HUES6 (cell line): ENCODE data around the gene BSN.

Experiments used
- H3K27ac ChIP-seq: 2 replicates; pipeline ENCODE4 v1.7.0; 2013; ENCODE audit warnings: low read depth, mild to moderate bottlenecking, low read length, inconsistent platforms
- H3K27me3 ChIP-seq: 2 replicates; pipeline ENCODE4 v1.6.1; 2013; ENCODE audit warnings: low read length; ENCODE audit not compliant: control insufficient read depth, insufficient read depth
- H3K36me3 ChIP-seq: 2 replicates; pipeline ENCODE4 v1.6.1; 2013; ENCODE audit warnings: low read length; ENCODE audit not compliant: control insufficient read depth, insufficient read depth
- H3K4me1 ChIP-seq: 2 replicates; pipeline ENCODE4 v1.6.1; 2013; ENCODE audit warnings: low read length; ENCODE audit not compliant: control insufficient read depth, insufficient read depth
- H3K4me3 ChIP-seq: 2 replicates; pipeline ENCODE4 v1.5.1; 2013; ENCODE audit warnings: low read depth, low read length
- H3K9ac ChIP-seq: one replicate; pipeline ENCODE4 v1.6.1; 2013; ENCODE audit warnings: mild to moderate bottlenecking, low read length
- H3K9me3 ChIP-seq: 2 replicates; pipeline ENCODE4 v1.6.1; 2013; ENCODE audit warnings: low read depth, low read length; ENCODE audit not compliant: control insufficient read depth, insufficient read depth

The BSN gene

GRCh38 chr3:49668414-49668797 lies 114.1 kb downstream of the BSN start:
- Histone ChIP-seq H3K9ac (no peak overlapping the region), H3K4me3 (no peak overlapping the region), H3K27me3 (no peaks in the 10 kb centered on the region), H3K27ac (no peak overlapping the region), H3K36me3 (no peaks in the 10 kb centered on the region), H3K4me1 (peaks cover 14% of the 10 kb centered on the region), H3K9me3 (no peaks in the 10 kb centered on the region)

- Histone ChIP-seq H3K27me3 (no peaks in the 10 kb centered on the region), H3K4me1 (peaks cover 15% of the 10 kb centered on the region), H3K4me3 (no peak overlapping the region), H3K9ac (no peak overlapping the region), H3K36me3 (no peaks in the 10 kb centered on the region), H3K27ac (no peak overlapping the region), H3K9me3 (no peaks in the 10 kb centered on the region)
Measured at GRCh38 chr3:49668861-49669260, 114.6 kb downstream of the BSN start.

- no peak overlapping the region for H3K27ac ChIP-seq
- H3K36me3 ChIP-seq = no peaks in the 10 kb centered on the region
- H3K4me3 ChIP-seq = no peak overlapping the region
- H3K9me3 ChIP-seq = no peaks in the 10 kb centered on the region
- no peak overlapping the region for H3K9ac ChIP-seq
- peaks cover 15% of the 10 kb centered on the region for H3K4me1 ChIP-seq
- H3K27me3 ChIP-seq = no peaks in the 10 kb centered on the region
Measured at GRCh38 chr3:49669352-49669751, 115.1 kb downstream of the BSN start.

- Histone ChIP-seq H3K27me3 (no peaks in the 10 kb centered on the region), H3K9me3 (no peaks in the 10 kb centered on the region), H3K4me3 (no peak overlapping the region), H3K36me3 (peaks cover 6% of the 10 kb centered on the region), H3K9ac (no peak overlapping the region), H3K27ac (no peak overlapping the region), H3K4me1 (peaks cover 19% of the 10 kb centered on the region)
Measured at GRCh38 chr3:49670940-49671290, 116.6 kb downstream of the BSN start.

GRCh38 chr3:49671291-49672288 lies 117.3 kb downstream of the BSN start:
- Histone ChIP-seq H3K9me3 (no peaks in the 10 kb centered on the region), H3K27me3 (no peaks in the 10 kb centered on the region), H3K9ac (no peak overlapping the region), H3K4me3 (no peak overlapping the region), H3K27ac (no peak overlapping the region), H3K4me1 (peaks cover 19% of the 10 kb centered on the region), H3K36me3 (peaks cover 13% of the 10 kb centered on the region)

GRCh38 chr3:49673121-49673714 lies 118.9 kb downstream of the BSN start:
- Histone ChIP-seq H3K9me3 (no peaks in the 10 kb centered on the region), H3K9ac (peak overlapping the region; percentile 80), H3K36me3 (peaks cover 29% of the 10 kb centered on the region), H3K27ac (peak overlapping the region; percentile 94), H3K4me1 (peaks cover 16% of the 10 kb centered on the region), H3K4me3 (peak overlapping the region; percentile 97), H3K27me3 (no peaks in the 10 kb centered on the region)

- peak within 1 kb of the TSS; percentile 97 for H3K4me3 ChIP-seq
- H3K27me3 ChIP-seq = no peaks in the 10 kb centered on the region
- peak within 1 kb of the TSS; percentile 94 for H3K27ac ChIP-seq
- peaks cover 36% of the 10 kb centered on the region for H3K36me3 ChIP-seq
- no peaks in the 10 kb centered on the region for H3K9me3 ChIP-seq
- H3K4me1 ChIP-seq = peaks cover 13% of the 10 kb centered on the region
- H3K9ac ChIP-seq = peak within 1 kb of the TSS; percentile 85
Measured at GRCh38 chr3:49673715-49674496, 119.6 kb downstream of the BSN start, which contains the start of gene APEH. Gene APEH (plus strand): TSS chr3:49674351. CDS start chr3:49674402, 51 bp downstream.

GRCh38 chr3:49674497-49674983 lies 120.3 kb downstream of the BSN start:
- H3K9me3 ChIP-seq = no peaks in the 10 kb centered on the region
- peaks cover 13% of the 10 kb centered on the region for H3K4me1 ChIP-seq
- H3K27me3 ChIP-seq = no peaks in the 10 kb centered on the region
- peak overlapping the region; percentile 94 for H3K27ac ChIP-seq
- H3K4me3 ChIP-seq = peak overlapping the region; percentile 97
- H3K9ac ChIP-seq = peak overlapping the region; percentile 85
- H3K36me3 ChIP-seq = peaks cover 42% of the 10 kb centered on the region

- H3K27ac ChIP-seq = no peak overlapping the region
- no peak overlapping the region for H3K4me3 ChIP-seq
- no peaks in the 10 kb centered on the region for H3K9me3 ChIP-seq
- peaks cover 13% of the 10 kb centered on the region for H3K4me1 ChIP-seq
- H3K36me3 ChIP-seq = peaks cover 56% of the 10 kb centered on the region
- no peaks in the 10 kb centered on the region for H3K27me3 ChIP-seq
- H3K9ac ChIP-seq = no peak overlapping the region
Measured at GRCh38 chr3:49675912-49676311, 121.6 kb downstream of the BSN start.

GRCh38 chr3:49680493-49681231 lies 126.4 kb downstream of the BSN start:
- peaks cover 89% of the 10 kb centered on the region for H3K36me3 ChIP-seq
- no peak overlapping the region for H3K27ac ChIP-seq
- no peaks in the 10 kb centered on the region for H3K27me3 ChIP-seq
- no peaks in the 10 kb centered on the region for H3K9me3 ChIP-seq
- no peak overlapping the region for H3K9ac ChIP-seq
- H3K4me1 ChIP-seq = no peaks in the 10 kb centered on the region
- H3K4me3 ChIP-seq = no peak overlapping the region
